GM19043 (cell line): ENCODE data around the gene SLC37A2.
"Not testable (repeated sequence)": the region's sequence is repeated elsewhere in the genome, so short reads cannot be mapped to it uniquely, and the experiment has no call there.

Experiments used
- ATAC-seq: cut with Tn5 transposase; IDR thresholded peaks from one replicate; pipeline ENCODE4 v1.9.1; 2021; ENCODE audit warnings: low read depth; ENCODE audit not compliant: unreplicated experiment

The SLC37A2 gene

GRCh38 chr11:125082611-125083311 is 19.7 kb downstream of the SLC37A2 start:
- ATAC-seq, result no peak

GRCh38 chr11:125083312-125084056 is 20.4 kb downstream of the SLC37A2 start:
- no peak for ATAC-seq

- ATAC-seq, result no peak
Measured at GRCh38 chr11:125084057-125084416, 20.9 kb downstream of the SLC37A2 start.

GRCh38 chr11:125084761-125085231 is 21.7 kb downstream of the SLC37A2 start:
- ATAC-seq, result no peak

GRCh38 chr11:125085301-125086081 is 22.4 kb downstream of the SLC37A2 start:
- no peak for ATAC-seq

GRCh38 chr11:125086633-125087296 is 23.7 kb downstream of the SLC37A2 start:
- ATAC-seq, result no peak

- no peak for ATAC-seq
Measured at GRCh38 chr11:125088123-125088522, 25.0 kb downstream of the SLC37A2 start.

GRCh38 chr11:125088576-125089455 is 25.7 kb downstream of the SLC37A2 start:
- ATAC-seq, result no peak

- not testable (repeated sequence) for ATAC-seq
Measured at GRCh38 chr11:125089481-125089880, 26.4 kb downstream of the SLC37A2 start.

- ATAC-seq, result not testable (repeated sequence)
Measured at GRCh38 chr11:125090151-125090550, 27.0 kb downstream of the SLC37A2 start.

GRCh38 chr11:125090816-125091215 is 27.7 kb downstream of the SLC37A2 start:
- no peak for ATAC-seq

- no peak for ATAC-seq
Measured at GRCh38 chr11:125091247-125091876, 28.3 kb downstream of the SLC37A2 start.

GRCh38 chr11:125091877-125092664 is 29.0 kb downstream of the SLC37A2 start:
- no peak for ATAC-seq

GRCh38 chr11:125092669-125093068 is 29.6 kb downstream of the SLC37A2 start:
- no peak for ATAC-seq

- ATAC-seq, result no peak
Measured at GRCh38 chr11:125093502-125093901, 30.4 kb downstream of the SLC37A2 start.

- no peak for ATAC-seq
Measured at GRCh38 chr11:125094731-125095130, 31.6 kb downstream of the SLC37A2 start.

GRCh38 chr11:125100136-125100535 is 37.0 kb downstream of the SLC37A2 start:
- no peak for ATAC-seq

GRCh38 chr11:125101596-125101995 is 38.5 kb downstream of the SLC37A2 start:
- ATAC-seq, result no peak
